Esophagus muscularis mucosa (tissue), 3 donors: ENCODE data around the gene TTYH3.

Experiments used
- POLR2A ChIP-seq: fragments of 450-650 bp; IDR thresholded peaks from one replicate; pipeline ENCODE4 v1.6.1; 2017; ENCODE audit warnings: antibody characterized with exemption, moderate library complexity, mild to moderate bottlenecking, low read depth
- POLR2AphosphoS5 ChIP-seq, 2 donors: sonication (generic); formaldehyde crosslinking; IDR thresholded peaks; one replicate each; pipeline ENCODE4 v1.6.1; 2017; ENCODE audit warnings: antibody characterized with exemption in 2 of 2
- TF ChIP-seq, protein P1 (sequence below), 3 experiments: fragments of 200-600 bp in 2 of 3; fragments of 450-650 bp in 1 of 3; sonication (generic) in 2 of 3; IDR thresholded peaks; one replicate each; pipeline ENCODE4 v1.5.1; 2017 to 2019; ENCODE audit warnings: antibody characterized with exemption in 3 of 3, mild to moderate bottlenecking in 2 of 3, moderate library complexity in 1 of 3

DNA sequence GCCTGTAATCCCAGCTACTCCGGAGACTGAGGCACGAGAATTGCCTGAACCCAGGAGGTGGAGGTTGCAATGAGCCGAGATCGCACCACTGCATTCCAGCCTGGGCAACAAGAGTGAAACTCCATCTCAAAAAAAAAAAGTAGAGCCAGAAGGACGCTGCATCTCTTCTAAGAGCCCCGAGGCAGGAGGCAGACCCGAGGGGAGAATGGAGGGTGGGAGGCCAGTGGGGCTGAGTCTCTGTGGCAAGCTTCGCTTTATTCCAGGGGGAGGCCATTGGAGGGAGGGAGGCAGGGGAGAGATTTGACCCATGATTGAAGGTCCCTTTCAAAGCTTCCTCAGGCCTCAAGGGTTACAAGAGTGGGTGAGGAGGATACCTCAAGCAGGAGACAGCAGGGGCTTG lies 18.7 kb downstream of the TTYH3 start:
- TF ChIP-seq, protein P1, sequence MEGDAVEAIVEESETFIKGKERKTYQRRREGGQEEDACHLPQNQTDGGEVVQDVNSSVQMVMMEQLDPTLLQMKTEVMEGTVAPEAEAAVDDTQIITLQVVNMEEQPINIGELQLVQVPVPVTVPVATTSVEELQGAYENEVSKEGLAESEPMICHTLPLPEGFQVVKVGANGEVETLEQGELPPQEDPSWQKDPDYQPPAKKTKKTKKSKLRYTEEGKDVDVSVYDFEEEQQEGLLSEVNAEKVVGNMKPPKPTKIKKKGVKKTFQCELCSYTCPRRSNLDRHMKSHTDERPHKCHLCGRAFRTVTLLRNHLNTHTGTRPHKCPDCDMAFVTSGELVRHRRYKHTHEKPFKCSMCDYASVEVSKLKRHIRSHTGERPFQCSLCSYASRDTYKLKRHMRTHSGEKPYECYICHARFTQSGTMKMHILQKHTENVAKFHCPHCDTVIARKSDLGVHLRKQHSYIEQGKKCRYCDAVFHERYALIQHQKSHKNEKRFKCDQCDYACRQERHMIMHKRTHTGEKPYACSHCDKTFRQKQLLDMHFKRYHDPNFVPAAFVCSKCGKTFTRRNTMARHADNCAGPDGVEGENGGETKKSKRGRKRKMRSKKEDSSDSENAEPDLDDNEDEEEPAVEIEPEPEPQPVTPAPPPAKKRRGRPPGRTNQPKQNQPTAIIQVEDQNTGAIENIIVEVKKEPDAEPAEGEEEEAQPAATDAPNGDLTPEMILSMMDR (IDR thresholded peaks at IDR 0.05) = no peak
- no peak for TF ChIP-seq POLR2A
- no peak for TF ChIP-seq POLR2AphosphoS5 (IDR thresholded peaks at IDR 0.05)
